CD4-positive, alpha-beta T cell treated with Interleukin-21 for 1 hour (primary cell): ENCODE data around the gene EVX1.

Source experiments
- DNase-seq: peaks from one replicate; pipeline ENCODE4 v3.0.0-alpha.2; 2020

The EVX1 gene

GRCh38 chr7:27242555-27243339, at the start of gene EVX1:
EVX1 (plus strand) TSS chr7:27242802; CDS start chr7:27243031, 229 bp downstream.
- DNase-seq = no peak

GRCh38 chr7:27193335-27194001, 49.1 kb upstream of the EVX1 start:
- DNase-seq = no peak

- no peak for DNase-seq
These were observed 48.6 kb upstream of the EVX1 start for GRCh38 chr7:27194002-27194352.

- no peak for DNase-seq
These were observed 47.8 kb upstream of the EVX1 start for GRCh38 chr7:27194686-27195379.

- peak; percentile 82 for DNase-seq
These were observed 46.3 kb upstream of the EVX1 start for GRCh38 chr7:27196287-27196767.

- no peak for DNase-seq
These were observed 45.2 kb upstream of the EVX1 start for GRCh38 chr7:27197137-27198042.

GRCh38 chr7:27198138-27198841, 44.3 kb upstream of the EVX1 start:
- DNase-seq = no peak

GRCh38 chr7:27198871-27199801, 43.5 kb upstream of the EVX1 start:
- DNase-seq = no peak

- DNase-seq = no peak
These were observed 42.5 kb upstream of the EVX1 start, which contains the start of gene HOXA13 for GRCh38 chr7:27199849-27200760. HOXA13 (minus strand) TSS chr7:27200091; CDS start chr7:27200077, 14 bp downstream.

GRCh38 chr7:27200761-27201579, 41.6 kb upstream of the EVX1 start:
- no peak for DNase-seq

GRCh38 chr7:27201580-27202017, 41.0 kb upstream of the EVX1 start:
- no peak for DNase-seq

- no peak for DNase-seq
These were observed 40.4 kb upstream of the EVX1 start for GRCh38 chr7:27202018-27202861.

- no peak for DNase-seq
These were observed 39.8 kb upstream of the EVX1 start for GRCh38 chr7:27202862-27203134.

GRCh38 chr7:27203365-27203953, 39.1 kb upstream of the EVX1 start:
- DNase-seq = no peak

- DNase-seq = no peak
These were observed 38.5 kb upstream of the EVX1 start for GRCh38 chr7:27203964-27204594.

GRCh38 chr7:27204851-27205322, 37.7 kb upstream of the EVX1 start:
- DNase-seq = no peak
